MM.1S (cell line): ENCODE data around the gene DIO1.

Experiments used
- CTCF ChIP-seq: fragments of 300-600 bp; sonication (generic); IDR thresholded peaks from 2 replicates; pipeline ENCODE4 v1.5.1; 2016; ENCODE audit warnings: antibody characterized with exemption, low read length, mixed read lengths
- EZH2 ChIP-seq: fragments of 300-600 bp; sonication (generic); optimal IDR thresholded peaks from 2 replicates; pipeline ENCODE3; 2017; ENCODE audit warnings: low read depth, mild to moderate bottlenecking, antibody characterized with exemption, low read length, mixed read lengths
- EZH2phosphoT487 ChIP-seq: fragments of 300-600 bp; sonication (generic); IDR thresholded peaks from 2 replicates; pipeline ENCODE4 v1.6.1; 2018; ENCODE audit warnings: antibody characterized with exemption, low read length

GRCh38 chr1:53919675-53920066, 25.7 kb downstream of the DIO1 start:
- TF ChIP-seq CTCF (no peak), EZH2phosphoT487 (no peak), EZH2 (no peak)
